Stimulated activated CD4-positive, alpha-beta T cell treated with anti-CD3 and anti-CD28 coated beads, Interleukin-15, amount 100 ng/mL, for 24 hours (primary cell): ENCODE results near the gene SREBF2.

Source experiments
- DNase-seq: peaks from one replicate; pipeline ENCODE4 v3.0.0-alpha.2; 2020

SREBF2 gene

GRCh38 chr22:41832553-41833368, at the start of gene SREBF2:
Gene SREBF2 (plus strand): TSS chr22:41833105. CDS start chr22:41833271, 166 bp downstream.
- peak; percentile 100 for DNase-seq

- no peak for DNase-seq
Measured at GRCh38 chr22:41787331-41787730, 45.6 kb upstream of the SREBF2 start.

- DNase-seq = no peak
Measured at GRCh38 chr22:41793871-41794270, 39.0 kb upstream of the SREBF2 start.

- DNase-seq = no peak
Measured at GRCh38 chr22:41798736-41799135, 34.2 kb upstream of the SREBF2 start.

GRCh38 chr22:41799486-41800347, 33.2 kb upstream of the SREBF2 start:
- peak; percentile 47 for DNase-seq

- DNase-seq = peak; percentile 96
Measured at GRCh38 chr22:41800348-41801146, 32.4 kb upstream of the SREBF2 start, which contains the start of gene CCDC134. Gene CCDC134 (plus strand): TSS chr22:41800679. CDS start chr22:41808891, 8,212 bp downstream.

- DNase-seq = no peak
Measured at GRCh38 chr22:41801147-41801819, 31.6 kb upstream of the SREBF2 start.

GRCh38 chr22:41801886-41802285, 31.0 kb upstream of the SREBF2 start:
- DNase-seq = no peak

- no peak for DNase-seq
Measured at GRCh38 chr22:41805639-41806038, 27.3 kb upstream of the SREBF2 start.

- no peak for DNase-seq
Measured at GRCh38 chr22:41808400-41808799, 24.5 kb upstream of the SREBF2 start.

- no peak for DNase-seq
Measured at GRCh38 chr22:41810022-41810421, 22.9 kb upstream of the SREBF2 start.

- DNase-seq = no peak
Measured at GRCh38 chr22:41812805-41813545, 19.9 kb upstream of the SREBF2 start.

GRCh38 chr22:41813726-41814410, 19.0 kb upstream of the SREBF2 start:
- DNase-seq = no peak

GRCh38 chr22:41815716-41816115, 17.2 kb upstream of the SREBF2 start:
- DNase-seq = no peak

GRCh38 chr22:41816241-41816640, 16.7 kb upstream of the SREBF2 start:
- DNase-seq = no peak

GRCh38 chr22:41816871-41817270, 16.0 kb upstream of the SREBF2 start:
- DNase-seq = no peak

GRCh38 chr22:41818011-41818410, 14.9 kb upstream of the SREBF2 start:
- no peak for DNase-seq

GRCh38 chr22:41818596-41818995, 14.3 kb upstream of the SREBF2 start:
- DNase-seq = no peak

GRCh38 chr22:41819257-41819656, 13.6 kb upstream of the SREBF2 start:
- DNase-seq = no peak

GRCh38 chr22:41820447-41820846, 12.5 kb upstream of the SREBF2 start:
- DNase-seq = no peak
